CD4-positive, alpha-beta T cell treated with Interleukin-15 for 1 hour (primary cell): ENCODE results near the gene VPREB3.

Source experiments
- DNase-seq: peaks from one replicate; pipeline ENCODE4 v3.0.0-alpha.2; 2020

The VPREB3 gene

DNA sequence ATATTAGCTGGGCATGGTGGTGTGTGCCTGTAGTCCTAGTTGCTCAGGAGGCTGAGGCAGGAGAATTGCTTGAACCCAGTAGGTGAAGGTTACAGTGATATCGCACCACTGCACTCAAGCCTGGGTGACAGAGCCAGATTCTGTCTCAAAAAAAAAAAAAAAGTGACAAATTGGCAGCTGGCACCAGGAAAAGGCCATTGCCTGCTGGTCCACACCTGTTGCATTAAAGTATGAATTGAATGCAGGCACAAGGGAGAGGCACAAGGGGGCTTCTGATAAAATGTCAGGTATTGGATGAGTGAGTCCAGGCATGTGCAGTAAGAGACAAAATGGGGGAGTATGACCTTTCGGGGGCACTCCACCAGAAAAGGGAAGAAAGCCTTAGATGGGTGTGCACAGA lies 31.5 kb downstream of the VPREB3 start:
- DNase-seq, result no peak

DNA sequence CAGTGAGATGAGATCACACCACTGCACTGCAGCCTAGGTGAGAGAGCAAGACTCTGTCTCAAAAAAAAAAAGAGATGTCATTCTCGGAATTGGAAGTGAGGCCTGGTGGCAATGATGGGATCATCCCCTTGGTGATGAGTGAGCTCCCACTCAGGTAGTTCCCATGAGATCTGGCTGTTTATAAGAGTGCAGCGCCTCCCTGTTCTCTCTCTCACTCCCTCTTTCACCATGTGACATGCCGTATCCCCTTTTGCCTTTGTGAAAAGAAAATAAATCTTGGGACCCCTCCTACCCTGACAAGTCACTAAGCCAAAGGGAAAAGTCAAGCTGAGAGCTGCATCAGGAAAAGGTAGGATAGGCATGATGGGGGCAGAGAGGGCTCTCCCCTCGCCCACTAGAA lies 32.1 kb downstream of the VPREB3 start:
- no peak for DNase-seq

DNA sequence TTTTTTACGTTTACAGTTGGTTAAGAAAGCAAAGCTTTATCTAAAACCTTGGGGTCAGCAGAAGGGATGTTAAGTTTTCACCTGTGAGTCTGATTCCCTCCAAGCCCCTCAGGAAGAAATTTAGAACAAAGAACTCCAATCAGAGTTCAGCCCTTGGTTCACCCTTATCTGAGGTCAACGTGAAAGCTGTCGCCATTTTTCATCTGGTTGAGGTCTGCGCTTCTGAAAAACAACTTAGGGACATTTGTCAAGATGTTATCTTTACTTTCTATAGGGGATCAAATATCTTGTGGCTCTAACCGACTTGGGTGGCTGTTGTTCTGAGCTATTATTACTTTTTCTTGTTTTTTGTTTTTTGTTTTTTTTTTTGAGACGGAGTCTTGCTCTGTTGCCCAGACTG lies 33.4 kb downstream of the VPREB3 start:
- DNase-seq, result no peak

DNA sequence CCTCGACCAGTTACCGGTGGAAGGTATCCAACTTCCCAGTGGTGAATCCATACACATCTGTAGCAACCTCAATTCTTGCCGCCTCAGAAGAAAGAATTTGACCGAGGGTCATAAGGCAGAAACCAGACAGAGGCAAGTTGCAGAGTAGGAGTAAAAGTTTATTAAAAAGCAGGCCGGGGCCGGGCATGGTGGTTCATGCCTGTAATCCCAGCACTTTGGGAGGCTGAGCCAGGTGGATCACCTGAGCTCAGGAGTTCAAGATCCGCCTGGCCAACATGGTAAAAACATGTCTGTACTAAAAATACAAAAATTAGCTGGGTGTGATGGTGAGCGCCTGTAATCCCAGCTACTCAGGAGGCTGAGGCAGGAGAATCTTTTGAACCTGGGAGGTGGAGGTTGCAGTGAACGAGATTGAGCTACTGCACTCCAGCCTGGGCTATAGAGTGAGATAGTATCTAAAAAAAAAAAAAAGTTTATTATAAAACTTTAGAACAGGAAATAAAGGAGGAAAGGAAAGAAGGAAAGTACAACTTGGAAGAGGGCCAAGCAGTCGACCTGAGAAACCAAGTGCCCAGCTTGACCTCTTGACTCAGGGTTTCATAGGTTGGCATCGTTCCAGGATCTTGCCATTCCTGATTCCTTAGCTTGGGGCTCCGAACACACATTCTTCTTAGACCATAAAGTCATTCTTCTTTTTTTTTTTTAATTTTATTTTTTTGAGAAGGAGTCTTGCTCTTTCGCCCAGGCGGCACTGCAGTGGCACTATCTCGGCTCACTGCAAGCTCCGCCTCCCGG lies 35.7 kb downstream of the VPREB3 start:
- DNase-seq, result no peak

DNA sequence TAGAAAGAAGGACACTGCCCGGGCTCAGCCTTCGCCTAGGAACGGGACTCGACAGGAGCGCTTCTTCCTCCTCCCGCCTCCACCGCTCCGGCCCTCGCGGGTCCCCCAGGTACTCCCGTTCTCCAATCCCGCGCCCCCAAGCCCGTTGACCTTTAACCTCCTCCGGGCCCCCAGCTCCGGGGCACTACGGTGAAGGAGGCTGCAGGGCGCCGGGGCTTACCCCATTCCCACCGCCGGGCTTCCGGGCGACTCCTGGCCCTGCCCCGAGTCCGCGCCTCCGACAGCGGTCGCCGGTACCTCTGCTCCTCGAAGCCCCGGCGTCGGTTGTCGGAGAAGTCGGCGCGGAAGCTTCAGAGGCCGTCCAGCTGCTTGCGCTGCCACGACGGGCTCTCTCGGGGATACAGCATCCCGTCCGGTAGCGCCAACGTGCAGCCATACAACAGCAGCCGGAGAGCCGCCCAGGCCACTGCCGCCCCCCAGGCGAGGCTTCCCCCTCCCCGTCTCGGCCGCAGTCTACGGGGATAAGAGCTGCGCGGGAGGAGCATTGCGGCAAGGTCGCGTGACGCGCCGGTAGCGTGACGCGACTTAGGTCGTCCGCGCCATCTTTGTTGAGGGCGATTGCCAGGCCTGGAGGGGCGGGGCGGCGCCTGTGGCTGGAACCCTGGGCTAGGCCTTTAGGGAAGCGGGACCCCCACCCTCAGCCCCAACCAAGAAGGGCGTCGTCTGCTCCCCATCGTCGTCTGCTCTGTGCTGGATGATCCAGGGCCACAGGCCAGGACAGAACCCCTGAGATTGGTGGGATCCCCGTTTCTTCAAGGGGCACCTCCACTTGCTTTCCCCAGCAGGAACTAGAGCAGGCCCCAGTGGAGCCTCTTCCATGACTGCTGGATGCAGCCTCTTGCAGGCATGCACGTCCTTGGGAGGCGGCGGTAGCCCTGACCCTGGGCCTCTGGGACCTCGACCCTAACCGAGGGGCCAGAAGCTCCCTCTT lies 37.1 kb downstream of the VPREB3 start:
- DNase-seq, result peak; percentile 85

DNA sequence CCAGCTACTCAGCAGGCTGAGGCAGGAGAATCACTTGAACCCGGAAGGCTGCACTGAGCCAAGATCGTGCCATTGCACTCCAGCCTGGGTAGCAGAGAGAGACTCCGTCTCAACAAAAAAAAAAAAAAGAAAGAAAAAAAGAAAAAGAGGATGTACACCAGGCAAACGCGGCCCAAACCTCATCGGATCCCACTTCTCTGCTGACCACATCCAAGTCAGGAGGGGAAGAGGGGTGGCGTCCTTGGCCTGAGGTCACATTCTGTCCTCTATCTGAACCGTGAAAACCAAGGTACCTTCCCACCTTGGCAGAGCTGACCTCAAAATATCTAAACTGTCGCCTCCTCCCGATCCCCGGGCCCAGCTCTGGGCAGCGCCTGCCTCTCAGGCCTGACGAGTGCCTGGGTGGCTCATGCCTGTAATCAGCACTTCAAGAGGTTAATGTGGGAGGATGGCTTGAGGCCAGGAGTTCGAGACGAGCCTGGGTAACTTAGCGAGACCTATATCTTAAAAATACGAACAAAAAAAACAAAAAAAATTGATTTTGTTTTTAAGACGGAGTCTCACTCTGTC lies 38.3 kb downstream of the VPREB3 start:
- DNase-seq, result no peak

DNA sequence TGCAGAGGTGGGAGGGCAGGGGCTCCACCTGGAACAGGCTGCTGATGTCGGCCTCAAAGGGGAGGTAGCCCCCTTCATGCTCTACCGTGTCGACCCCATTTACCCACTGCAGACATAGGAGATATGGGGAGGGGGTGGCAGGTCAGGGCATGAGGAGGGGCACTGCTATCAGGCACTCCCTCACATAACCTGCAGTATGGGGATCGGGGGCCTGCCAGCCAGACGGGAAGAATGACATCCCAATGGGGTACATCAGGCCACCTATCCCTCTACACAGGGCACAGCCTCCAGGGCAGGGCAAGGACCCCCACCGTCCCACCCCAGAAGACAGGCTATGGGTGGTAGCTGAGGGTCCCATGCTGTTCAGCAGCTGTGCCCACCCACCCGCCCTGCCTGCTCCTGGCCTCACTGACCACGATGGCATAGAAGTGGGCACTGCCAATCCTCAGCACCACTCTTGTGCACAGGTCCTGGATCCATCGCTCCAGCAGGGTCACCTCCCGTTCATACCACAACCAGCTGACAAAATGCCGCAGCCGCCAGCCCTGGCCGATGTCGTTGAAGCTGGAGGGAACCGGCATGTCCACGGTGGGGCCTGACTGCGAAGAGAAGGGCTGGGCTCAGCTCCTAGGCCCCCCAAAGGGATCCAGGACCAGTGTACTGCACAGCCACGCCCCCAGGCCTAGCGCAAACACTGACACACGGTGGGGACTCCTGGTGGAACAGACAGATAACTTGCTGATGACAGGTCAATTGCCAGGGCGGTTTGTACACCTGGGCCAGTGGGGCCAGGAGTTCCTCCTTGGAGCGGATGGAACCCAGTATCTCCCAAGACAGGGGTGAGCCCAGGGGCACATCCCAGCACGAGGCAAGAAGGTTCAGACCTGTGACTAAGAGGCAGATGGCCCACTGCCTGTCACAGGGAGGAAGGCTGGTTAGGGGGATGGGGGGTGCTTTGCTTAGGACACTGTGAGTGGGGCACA lies 39.3 kb downstream of the VPREB3 start:
- no peak for DNase-seq

DNA sequence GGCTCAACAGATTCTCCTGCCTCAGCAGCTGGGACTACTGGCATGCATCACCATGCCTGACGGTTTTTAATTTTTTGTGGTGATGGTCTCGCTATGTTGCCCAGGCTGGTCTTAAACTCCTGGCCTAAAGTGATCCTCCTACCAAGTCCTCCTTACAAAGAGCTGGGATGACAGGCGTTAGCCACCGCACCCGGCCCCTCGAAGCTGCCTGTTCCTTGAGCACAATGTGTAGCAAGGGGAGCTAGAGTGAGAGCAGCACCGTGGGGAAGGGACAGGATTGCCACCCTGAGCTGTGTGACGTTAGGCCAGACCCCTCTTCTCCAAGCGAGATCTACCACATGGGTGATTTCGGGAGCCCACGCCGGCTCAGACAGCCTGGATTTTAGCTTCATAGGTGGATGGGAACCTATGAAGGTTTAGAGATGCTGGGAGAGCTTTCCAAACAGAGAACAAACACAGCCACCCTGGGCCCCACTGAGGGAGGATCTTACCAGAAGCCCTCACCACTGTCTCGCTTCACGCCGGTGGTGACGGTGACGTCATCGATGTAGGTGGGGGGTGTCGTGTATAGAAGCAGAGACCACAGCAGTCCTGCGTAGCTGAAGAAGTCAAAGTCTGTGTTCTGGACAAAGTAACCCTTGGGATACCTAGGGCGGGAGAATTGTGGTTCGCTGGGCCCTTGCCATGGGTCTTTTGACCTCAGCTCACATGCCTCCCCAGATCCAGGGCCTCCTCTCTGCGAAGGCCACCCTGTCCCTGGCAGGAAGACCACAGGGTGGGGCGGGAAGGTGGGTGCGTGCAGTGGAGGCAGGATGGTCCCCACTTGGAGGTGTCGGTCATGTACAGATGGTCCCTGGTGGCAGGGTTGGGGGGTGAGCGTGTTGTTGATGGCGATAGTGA lies 40.3 kb downstream of the VPREB3 start:
- no peak for DNase-seq

DNA sequence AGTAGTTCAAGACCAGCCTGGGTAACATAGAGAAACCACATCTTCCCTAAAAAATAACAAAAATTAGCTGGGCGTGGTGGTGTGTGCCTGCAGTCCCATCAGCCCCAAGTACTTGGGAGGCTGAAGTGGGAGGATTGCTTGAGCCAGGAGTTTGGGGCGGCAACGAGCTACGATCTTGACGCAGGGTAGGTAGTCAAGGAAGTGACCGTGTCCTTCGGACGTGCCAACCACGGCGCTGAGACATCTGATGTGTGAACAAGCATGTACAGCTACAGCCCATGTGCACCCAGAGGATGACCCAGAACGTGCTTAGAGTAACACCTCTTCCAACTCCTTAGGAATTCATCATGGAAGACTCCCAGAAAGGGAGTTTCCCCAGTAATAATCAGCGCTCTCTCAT lies 42.0 kb downstream of the VPREB3 start:
- no peak for DNase-seq

DNA sequence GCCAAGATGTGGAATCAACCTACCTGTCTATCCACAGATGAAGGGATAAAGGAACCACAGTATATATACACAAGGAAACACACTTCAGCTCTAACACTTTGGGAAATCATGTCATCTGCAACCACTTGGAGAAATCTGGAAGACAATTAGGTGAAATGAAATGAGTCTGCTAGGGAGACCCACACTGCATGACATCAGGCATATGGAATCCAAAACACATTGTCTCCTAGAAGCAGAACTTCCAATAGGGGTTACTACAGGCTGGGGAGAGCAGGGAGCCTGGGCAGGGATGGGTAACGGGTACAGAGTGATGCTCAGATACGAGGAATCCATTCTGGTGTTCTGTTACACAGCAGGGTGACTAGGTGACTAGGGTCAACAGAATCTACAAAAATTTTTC lies 45.1 kb downstream of the VPREB3 start:
- no peak for DNase-seq

DNA sequence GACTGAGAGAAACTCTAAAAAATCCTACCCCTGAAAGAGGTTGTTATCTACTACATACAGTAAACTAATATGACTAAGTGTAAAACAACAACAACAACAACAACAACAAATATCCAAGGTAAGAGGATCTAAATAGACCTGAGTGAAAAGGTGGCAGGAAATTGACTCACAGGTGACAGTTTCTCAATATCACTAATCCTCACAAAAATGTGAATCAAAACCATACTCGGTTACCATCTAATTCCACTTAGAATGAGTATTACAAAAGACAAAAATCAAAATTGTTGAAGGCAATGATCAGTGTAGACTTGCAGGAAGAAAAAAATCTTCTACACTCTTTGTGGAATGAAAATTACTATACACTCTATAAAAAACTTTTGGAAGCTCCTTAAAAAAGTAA lies 46.0 kb downstream of the VPREB3 start:
- DNase-seq, result no peak

DNA sequence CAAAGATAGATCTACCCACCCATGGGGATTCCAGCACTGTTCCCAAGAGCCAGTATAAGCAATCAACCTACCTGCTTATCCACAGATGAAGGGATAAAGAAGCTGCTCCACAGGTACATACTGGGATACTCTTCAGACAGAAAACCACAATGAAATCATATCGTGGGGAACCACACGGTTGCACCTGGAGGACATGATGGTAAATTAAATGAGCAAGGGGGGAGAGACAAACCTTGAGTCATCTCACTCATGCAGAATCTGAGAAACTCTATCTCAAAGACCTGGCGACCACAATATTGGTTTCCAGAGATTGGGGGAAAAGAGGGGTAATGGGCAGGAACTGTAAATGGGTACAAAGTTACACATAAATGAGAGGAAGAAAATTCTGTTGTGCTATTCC lies 48.9 kb downstream of the VPREB3 start:
- DNase-seq, result no peak

DNA sequence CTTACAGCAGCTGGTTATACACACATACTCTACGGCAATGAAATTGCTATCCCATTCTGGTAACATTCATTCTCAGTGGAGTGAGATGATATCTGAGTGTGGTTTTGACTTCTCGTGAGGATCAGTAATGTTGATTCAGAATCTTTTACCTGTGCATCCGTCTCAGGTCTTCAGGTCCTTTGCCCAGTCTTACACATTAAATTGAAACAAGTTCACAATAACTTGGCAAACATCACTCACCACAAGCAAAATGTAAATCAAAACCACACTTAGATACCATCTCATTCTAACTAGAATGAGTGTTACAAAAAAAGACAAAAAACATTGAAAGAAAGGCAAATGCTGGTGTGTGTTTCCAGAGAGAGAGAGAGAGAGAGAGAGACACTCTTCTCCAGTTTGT lies 49.4 kb downstream of the VPREB3 start:
- no peak for DNase-seq

DNA sequence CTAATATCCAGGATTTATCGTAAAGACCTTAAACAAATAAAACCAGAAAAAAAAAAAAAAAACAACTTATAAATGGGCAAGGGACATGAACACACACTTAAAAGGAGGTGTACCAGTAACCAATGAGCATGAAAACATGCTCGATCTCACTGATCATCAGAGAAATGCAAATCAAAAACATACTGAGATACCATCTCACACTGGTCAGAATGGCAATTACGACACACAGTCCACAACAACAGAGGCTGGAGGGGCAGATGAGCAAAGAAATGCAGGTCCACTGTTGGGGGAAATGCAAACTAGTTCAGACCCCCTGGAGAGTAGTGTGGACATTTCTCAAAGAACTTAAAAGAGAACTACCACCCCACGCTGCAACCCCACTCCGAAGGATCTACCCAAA lies 50.2 kb downstream of the VPREB3 start:
- DNase-seq, result no peak
